Neural crest cell (in vitro differentiated cells): ENCODE results near the gene PDCD4. TPM values are rescaled to one million over a fixed set of nuclear protein-coding genes. Genes with fewer than 3 reads are reported as not detected.

Experiments
- DNase-seq: peaks from one replicate; pipeline ENCODE4 v3.0.0; 2021; ENCODE audit warnings: low read depth, mixed read lengths, low spot score
- H3K27ac Mint-ChIP-seq: one replicate; pipeline ENCODE4 v1.8.0; 2021; ENCODE audit warnings: mild to moderate bottlenecking, mixed read lengths; ENCODE audit not compliant: unreplicated experiment
- H3K27me3 Mint-ChIP-seq: 2 replicates; pipeline ENCODE4 v1.8.0; 2021; ENCODE audit warnings: low read depth, mild to moderate bottlenecking, mixed read lengths
- H3K36me3 Mint-ChIP-seq: 2 replicates; pipeline ENCODE4 v1.8.0; 2021; ENCODE audit warnings: low read depth, mild to moderate bottlenecking, mixed read lengths
- H3K4me1 Mint-ChIP-seq: 2 replicates; pipeline ENCODE4 v1.8.0; 2021; ENCODE audit warnings: mixed read lengths
- H3K4me3 Mint-ChIP-seq: one replicate; pipeline ENCODE4 v1.8.0; 2021; ENCODE audit warnings: mild to moderate bottlenecking, mixed read lengths
- H3K9me3 Mint-ChIP-seq: 2 replicates; pipeline ENCODE4 v1.8.0; 2021; ENCODE audit warnings: mixed read lengths
- CTCF ChIP-seq: fragments of 200-600 bp; sonication (generic); conservative IDR thresholded peaks from 2 replicates; pipeline ENCODE4 v1.5.0; 2021; ENCODE audit warnings: antibody characterized with exemption, mild to moderate bottlenecking
- total RNA-seq: library from RNA; stranded (reverse); gene quantifications from 2 replicates; pipeline ENCODE4 v1.2.1, GENCODE V29; 2021

The PDCD4 gene
- total RNA-seq, 1 donor from 2014 or later, result 37.8 TPM

GRCh38 chr10:110932505-110933180 lies 60.9 kb downstream of the PDCD4 start:
- Mint-ChIP-seq H3K36me3 (no peaks in the 10 kb centered on the region), H3K27me3 (no peaks in the 10 kb centered on the region), H3K4me1 (no peaks in the 10 kb centered on the region), H3K4me3 (no peak overlapping the region), H3K27ac (no peak overlapping the region), H3K9me3 (no peaks in the 10 kb centered on the region)
- no peak for TF ChIP-seq CTCF
- DNase-seq, result no peak

- TF ChIP-seq CTCF, result no peak
- H3K4me1 Mint-ChIP-seq, result no peaks in the 10 kb centered on the region
- peaks cover 7% of the 10 kb centered on the region for H3K36me3 Mint-ChIP-seq
- H3K27ac Mint-ChIP-seq, result no peak overlapping the region
- H3K9me3 Mint-ChIP-seq, result peaks cover 3% of the 10 kb centered on the region
- no peak for DNase-seq
- H3K4me3 Mint-ChIP-seq, result no peak overlapping the region
- no peaks in the 10 kb centered on the region for H3K27me3 Mint-ChIP-seq
These were observed 65.0 kb downstream of the PDCD4 start for GRCh38 chr10:110936757-110937156.

GRCh38 chr10:110939419-110939818 lies 67.7 kb downstream of the PDCD4 start:
- Mint-ChIP-seq H3K27ac (no peak overlapping the region), H3K27me3 (no peaks in the 10 kb centered on the region), H3K36me3 (peaks cover 25% of the 10 kb centered on the region), H3K4me1 (peaks cover 6% of the 10 kb centered on the region), H3K9me3 (peaks cover 13% of the 10 kb centered on the region), H3K4me3 (no peak overlapping the region)
- TF ChIP-seq CTCF, result no peak
- DNase-seq, result no peak

GRCh38 chr10:110944792-110945396 lies 73.2 kb downstream of the PDCD4 start:
- Mint-ChIP-seq H3K4me1 (peaks cover 17% of the 10 kb centered on the region), H3K27me3 (no peaks in the 10 kb centered on the region), H3K4me3 (no peak overlapping the region), H3K27ac (no peak overlapping the region), H3K36me3 (peaks cover 64% of the 10 kb centered on the region), H3K9me3 (peaks cover 31% of the 10 kb centered on the region)
- no peak for TF ChIP-seq CTCF
- no peak for DNase-seq

- H3K36me3 Mint-ChIP-seq, result peaks cover 68% of the 10 kb centered on the region
- peaks cover 28% of the 10 kb centered on the region for H3K9me3 Mint-ChIP-seq
- H3K4me3 Mint-ChIP-seq, result no peak overlapping the region
- H3K27me3 Mint-ChIP-seq, result no peaks in the 10 kb centered on the region
- H3K27ac Mint-ChIP-seq, result no peak overlapping the region
- no peak for TF ChIP-seq CTCF
- H3K4me1 Mint-ChIP-seq, result peaks cover 17% of the 10 kb centered on the region
- no peak for DNase-seq
These were observed 74.8 kb downstream of the PDCD4 start for GRCh38 chr10:110946496-110946895.
